Measurements from ENCODE around the gene MAFF. TPM values are rescaled to one million over a fixed set of nuclear protein-coding genes. Genes with fewer than 3 reads are reported as not detected.
"Not testable (repeated sequence)": the region's sequence is repeated elsewhere in the genome, so short reads cannot be mapped to it uniquely, and the experiment has no call there.

MAFF gene
- total RNA-seq = 100 to 1,000 TPM in 1 of 3 donors, 10 to 100 TPM in 2; 37.3 to 126 (median 85.5) TPM

DNA sequence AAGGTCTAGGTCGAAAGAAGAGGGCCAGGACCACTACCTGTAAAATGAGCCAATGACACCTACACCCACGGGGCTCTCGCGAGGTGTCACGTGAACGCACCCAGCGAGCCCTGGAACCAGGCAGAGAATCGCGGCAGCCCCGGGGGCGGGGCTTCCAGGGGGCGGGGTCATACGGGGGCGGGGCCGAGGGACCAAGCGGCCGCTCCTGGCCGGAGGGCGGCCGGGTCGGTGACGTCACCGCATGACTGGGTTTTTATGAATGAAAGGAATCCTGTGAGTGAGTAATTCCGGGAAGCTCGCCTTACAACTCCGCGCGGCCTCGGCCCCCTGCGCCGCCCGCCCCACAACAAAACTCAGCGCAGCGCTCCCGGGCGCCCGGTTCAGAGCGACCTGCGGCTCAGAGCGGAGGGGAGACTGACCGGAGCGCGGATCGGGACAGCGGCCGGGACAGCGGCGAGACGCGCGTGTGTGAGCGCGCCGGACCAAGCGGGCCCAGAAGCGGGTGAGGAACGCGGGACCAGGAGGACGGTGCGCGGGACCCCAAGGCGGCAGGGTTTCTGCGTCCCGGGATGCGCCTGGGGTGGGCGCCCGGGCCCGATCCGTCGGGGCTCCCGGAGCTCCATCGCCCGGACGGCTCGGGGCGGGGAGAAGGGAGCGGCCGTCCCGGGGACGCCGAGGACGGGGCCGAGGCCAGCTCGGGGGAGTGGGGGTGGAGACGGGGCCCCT is at the start of gene MAFF:
Gene MAFF, plus strand, starts transcription at position 284 of the 726 bp plus-strand sequence. CDS start 11,860 bp downstream, outside the sequence.
- peak; percentile 98 to 99 (median 99) for TF ChIP-seq POLR2AphosphoS5 (IDR thresholded peaks at IDR 0.05)
- TF ChIP-seq POLR2A (IDR thresholded peaks at IDR 0.05) = peak; percentile 98
- peak in 1 of 3 donors; percentile 13 for TF ChIP-seq CTCF (IDR thresholded peaks at IDR 0.05)
- Histone ChIP-seq H3K4me3 (peak within 1 kb of the TSS; percentile 71 to 87 (median 82)), H3K9me3 (no peaks in the 10 kb centered on the region), H3K36me3 (no peaks in the 10 kb centered on the region), H3K27me3 (no peaks in the 10 kb centered on the region), H3K27ac (peak within 1 kb of the TSS; percentile 99 to 100), H3K4me1 (peaks cover 9 to 16% of the 10 kb centered on the region in 2 donors)
- DNase-seq (ENCODE audit: low spot score in 2 of 2) = peak; percentile 97 to 98
- intact Hi-C loops (cut with DNase I; ENCODE audit: low total_unique reads) = loop anchor here (10.0 kb wide), 2 partner anchors 113 to 147 kb away; partner anchors contain the start of genes CSNK1E and PICK1

- intact Hi-C loops (cut with DNase I; ENCODE audit: low total_unique reads) = no loop called here
These were observed 47.8 kb upstream of the MAFF start for GRCh38 chr22:38153821-38154562.

DNA sequence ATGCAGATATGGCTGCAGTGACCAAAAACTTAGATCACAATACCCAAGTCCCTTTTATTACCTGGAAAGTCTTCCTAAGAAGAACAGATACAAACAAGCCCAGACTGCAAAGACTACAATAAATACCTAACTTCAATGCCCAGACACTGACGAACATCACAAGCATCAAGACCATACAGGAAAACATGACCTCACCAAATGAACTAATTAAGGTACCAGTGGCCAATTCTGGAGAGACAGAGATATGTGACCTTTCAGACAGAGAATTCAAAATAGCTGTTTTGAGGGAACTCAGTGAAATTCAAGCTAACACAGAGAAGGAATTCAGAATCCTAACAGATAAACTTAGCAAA is 47.3 kb upstream of the MAFF start:
- H3K4me1 ChIP-seq; intact Hi-C loops (cut with DNase I; ENCODE audit: low total_unique reads); H3K27ac ChIP-seq; DNase-seq (ENCODE audit: low spot score in 2 of 2); H3K27me3 ChIP-seq; H3K4me3 ChIP-seq; H3K9me3 ChIP-seq; H3K36me3 ChIP-seq: not testable (repeated sequence)

More at GRCh38 chr22:38153821-38154562, 47.8 kb upstream of the MAFF start:
- TF ChIP-seq POLR2AphosphoS5 (IDR thresholded peaks at IDR 0.05) (no peak), POLR2A (IDR thresholded peaks at IDR 0.05) (no peak), CTCF (IDR thresholded peaks at IDR 0.05) (no peak)
- Histone ChIP-seq H3K27ac (peak overlapping the region; percentile 25 to 28), H3K4me1 (no peaks in the 10 kb centered on the region), H3K36me3 (no peaks in the 10 kb centered on the region), H3K27me3 (no peaks in the 10 kb centered on the region), H3K9me3 (no peaks in the 10 kb centered on the region), H3K4me3 (no peak overlapping the region)
- no peak for DNase-seq (ENCODE audit: low spot score in 2 of 2)

GRCh38 chr22:38155703-38156102 is 46.1 kb upstream of the MAFF start:
- no peak for TF ChIP-seq CTCF (IDR thresholded peaks at IDR 0.05)
- no peak for TF ChIP-seq POLR2A (IDR thresholded peaks at IDR 0.05)
- no peak for TF ChIP-seq POLR2AphosphoS5 (IDR thresholded peaks at IDR 0.05)
- intact Hi-C loops (cut with DNase I; ENCODE audit: low total_unique reads) = no loop called here
- H3K4me1 ChIP-seq = no peaks in the 10 kb centered on the region
- no peaks in the 10 kb centered on the region for H3K36me3 ChIP-seq
- no peak overlapping the region for H3K4me3 ChIP-seq
- DNase-seq (ENCODE audit: low spot score in 2 of 2) = no peak
- no peaks in the 10 kb centered on the region for H3K27me3 ChIP-seq
- H3K27ac ChIP-seq = no peak overlapping the region
- no peaks in the 10 kb centered on the region for H3K9me3 ChIP-seq

DNA sequence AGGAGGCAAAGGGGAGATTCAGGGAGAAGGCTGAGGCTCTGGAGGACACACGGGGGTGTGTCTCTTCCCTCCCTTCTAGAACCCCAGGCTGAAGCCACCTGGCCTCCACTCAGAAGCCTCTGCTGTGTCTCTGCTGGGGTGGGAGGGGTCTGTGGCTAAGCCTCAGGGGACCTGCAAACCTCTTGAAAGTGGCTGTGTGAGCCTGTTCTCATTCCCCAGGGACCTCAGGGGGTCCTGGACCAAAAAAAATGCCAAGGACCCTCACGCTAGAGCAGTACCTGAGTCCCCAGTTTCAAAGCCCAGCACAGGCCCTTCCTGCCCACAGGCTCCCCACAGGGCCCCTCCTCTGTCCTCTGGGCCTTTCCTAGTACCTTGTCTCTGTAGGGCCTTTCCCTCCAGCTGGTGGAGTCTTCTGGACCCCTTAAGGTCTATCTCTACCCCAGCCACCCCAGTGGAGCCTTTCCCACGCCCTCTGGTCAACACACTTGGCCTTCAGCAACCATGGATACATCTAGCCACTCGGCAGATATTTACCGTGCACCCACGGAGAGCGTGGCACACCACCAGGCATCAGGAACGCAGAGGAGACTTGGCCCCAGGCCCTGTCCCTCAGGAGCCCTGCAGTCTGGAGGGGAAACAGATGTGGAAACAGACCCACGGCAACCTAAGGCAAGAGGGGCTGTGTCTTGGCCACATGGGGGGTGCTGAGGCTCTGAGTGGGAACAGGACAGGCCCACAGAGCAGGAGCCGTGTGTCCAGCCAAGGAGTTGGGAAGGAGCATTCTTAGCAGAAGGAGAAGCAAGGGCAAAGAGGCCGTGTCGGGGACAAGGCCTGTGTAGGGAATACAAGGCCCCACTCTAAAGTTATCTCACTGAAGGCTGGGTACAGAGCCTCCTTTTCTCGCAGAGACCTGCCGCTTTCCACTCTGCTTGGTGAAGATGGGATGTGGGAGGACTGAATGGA is 38.6 kb upstream of the MAFF start:
- Histone ChIP-seq H3K36me3 (no peaks in the 10 kb centered on the region), H3K4me1 (peaks cover 0 to 8% of the 10 kb centered on the region in 2 donors), H3K9me3 (no peaks in the 10 kb centered on the region), H3K27me3 (no peaks in the 10 kb centered on the region), H3K27ac (no peak overlapping the region), H3K4me3 (no peak overlapping the region)
- DNase-seq (ENCODE audit: low spot score in 2 of 2) = no peak
- intact Hi-C loops (cut with DNase I; ENCODE audit: low total_unique reads) = no loop called here
- TF ChIP-seq CTCF (IDR thresholded peaks at IDR 0.05) (no peak), POLR2A (IDR thresholded peaks at IDR 0.05) (no peak), POLR2AphosphoS5 (IDR thresholded peaks at IDR 0.05) (no peak)
